Activated CD4-positive, alpha-beta memory T cell treated with anti-CD3 and anti-CD28 coated beads, Interleukin-2, amount 10 ng/mL, durations not matched to agents 7 days and 5 days (primary cell): ENCODE data around the gene CSNK2B. TPM values are rescaled to one million over a fixed set of nuclear protein-coding genes. Genes with fewer than 3 reads are reported as not detected.

Experiments used
- CTCF ChIA-PET: fragments of 350-600 bp; sonication (Branson Sonifier 250); formaldehyde crosslinking; loops from one replicate; lab custom pipeline; 2021; ENCODE audit warnings: antibody characterized with exemption, inconsistent platforms; lab: Charles Lee
- POLR2A ChIA-PET: fragments of 350-600 bp; sonication (Branson Sonifier 250); formaldehyde crosslinking; loops from one replicate; lab custom pipeline; 2021; ENCODE audit warnings: antibody characterized with exemption; lab: Charles Lee
- DNase-seq: peaks from one replicate; pipeline ENCODE4 v3.0.0-alpha.2; 2020
- H3K27ac Mint-ChIP-seq: one replicate; pipeline ENCODE4 v1.8.0; 2021; ENCODE audit warnings: mild to moderate bottlenecking, mixed read lengths
- H3K27me3 Mint-ChIP-seq: one replicate; pipeline ENCODE4 v1.8.0; 2021; ENCODE audit warnings: mixed read lengths
- H3K36me3 Mint-ChIP-seq: one replicate; pipeline ENCODE4 v1.8.0; 2021; ENCODE audit warnings: low read depth, mixed read lengths
- H3K4me1 Mint-ChIP-seq: one replicate; pipeline ENCODE4 v1.8.0; 2021; ENCODE audit warnings: mixed read lengths
- H3K4me3 Mint-ChIP-seq: one replicate; pipeline ENCODE4 v1.8.0; 2021; ENCODE audit warnings: mild to moderate bottlenecking, mixed read lengths
- H3K9me3 Mint-ChIP-seq: one replicate; pipeline ENCODE4 v1.8.0; 2021; ENCODE audit warnings: mixed read lengths
- total RNA-seq, 2 experiments: library from RNA; stranded (reverse); gene quantifications; one replicate each; pipeline ENCODE4 v1.2.3, GENCODE V29; 2021

CSNK2B gene
- total RNA-seq: 100 to 1,000 TPM; 199 to 212 TPM

GRCh38 chr6:31665501-31666336, at the start of gene CSNK2B:
Gene CSNK2B, plus strand, starts transcription at chr6:31666080. Its CDS starts 752 bp downstream, at chr6:31666832.
- POLR2A ChIA-PET: interaction anchor here (1.0 to 8.1 kb wide), 29 partner anchors 12 to 1306 kb away, joined by 3 to 278 read pairs (median 7); partner anchors contain the start of genes ABHD16A, APOM, BAG6 and CLIC1
- Mint-ChIP-seq H3K4me1 (peaks cover 74% of the 10 kb centered on the region), H3K9me3 (no peaks in the 10 kb centered on the region), H3K27me3 (no peaks in the 10 kb centered on the region), H3K4me3 (peak within 1 kb of the TSS; percentile 86), H3K27ac (peak within 1 kb of the TSS; percentile 89), H3K36me3 (peaks cover 92% of the 10 kb centered on the region)
- peak; percentile 99 for DNase-seq
- CTCF ChIA-PET: interaction anchor here (0.6 to 2.6 kb wide), 7 partner anchors 13 to 352 kb away, joined by 3 to 19 read pairs (median 6); partner anchors contain the start of genes BAG6, HSPA1B and NEU1

- no peaks in the 10 kb centered on the region for H3K9me3 Mint-ChIP-seq
- no peak for DNase-seq
- no peaks in the 10 kb centered on the region for H3K27me3 Mint-ChIP-seq
- H3K4me1 Mint-ChIP-seq: peaks cover 40% of the 10 kb centered on the region
- no peak overlapping the region for H3K4me3 Mint-ChIP-seq
- peaks cover 12% of the 10 kb centered on the region for H3K36me3 Mint-ChIP-seq
- ChIA-PET POLR2A (interaction anchor here (0.9 to 1.3 kb wide), 2 partner anchors 42 to 66 kb away, joined by 3 to 4 read pairs; partner anchors contain the start of gene TNF), CTCF (interaction anchor here (3.1 kb wide), 1 partner anchor 19 kb away, joined by 15 read pairs; no protein-coding TSS in a partner anchor)
- no peak overlapping the region for H3K27ac Mint-ChIP-seq
These were observed 48.9 kb upstream of the CSNK2B start for GRCh38 chr6:31617010-31617409.

- peak overlapping the region; percentile 81 for H3K4me3 Mint-ChIP-seq
- CTCF ChIA-PET: interaction anchor here (0.7 to 1.4 kb wide), 3 partner anchors 22 to 150 kb away, joined by 3 to 4 read pairs (median 4); partner anchors contain the start of gene ATP6V1G2
- POLR2A ChIA-PET: interaction anchor here (0.6 to 4.1 kb wide), 21 partner anchors 11 to 576 kb away, joined by 3 to 60 read pairs (median 6); partner anchors contain the start of genes BAG6, C6orf47, DDX39B and GPANK1
- peaks cover 40% of the 10 kb centered on the region for H3K36me3 Mint-ChIP-seq
- peak; percentile 98 for DNase-seq
- peak overlapping the region; percentile 95 for H3K27ac Mint-ChIP-seq
- H3K9me3 Mint-ChIP-seq: no peaks in the 10 kb centered on the region
- no peaks in the 10 kb centered on the region for H3K27me3 Mint-ChIP-seq
- peaks cover 50% of the 10 kb centered on the region for H3K4me1 Mint-ChIP-seq
These were observed 45.9 kb upstream of the CSNK2B start for GRCh38 chr6:31619805-31620585.

- DNase-seq: no peak
- Mint-ChIP-seq H3K9me3 (no peaks in the 10 kb centered on the region), H3K27me3 (no peaks in the 10 kb centered on the region), H3K27ac (peak within 1 kb of the TSS; percentile 95), H3K36me3 (peaks cover 47% of the 10 kb centered on the region), H3K4me1 (peaks cover 43% of the 10 kb centered on the region), H3K4me3 (peak within 1 kb of the TSS; percentile 81)
- ChIA-PET CTCF (interaction anchor here (0.7 to 3.7 kb wide), 6 partner anchors 22 to 150 kb away, joined by 3 to 9 read pairs (median 4); partner anchors contain the start of genes ATP6V1G2 and MSH5), POLR2A (interaction anchor here (0.9 to 4.1 kb wide), 28 partner anchors 10 to 575 kb away, joined by 3 to 60 read pairs (median 4); partner anchors contain the start of genes APOM, BAG6, C6orf47 and DDX39B)
These were observed 45.1 kb upstream of the CSNK2B start, which contains the start of gene PRRC2A for GRCh38 chr6:31620586-31621319. Gene PRRC2A, plus strand, starts transcription at chr6:31620715. Its CDS starts 2,075 bp downstream, at chr6:31622790.

GRCh38 chr6:31621320-31621939, 44.5 kb upstream of the CSNK2B start:
- Mint-ChIP-seq H3K27me3 (no peaks in the 10 kb centered on the region), H3K36me3 (peaks cover 54% of the 10 kb centered on the region), H3K9me3 (no peaks in the 10 kb centered on the region)

GRCh38 chr6:31621991-31622390, 43.9 kb upstream of the CSNK2B start:
- peaks cover 34% of the 10 kb centered on the region for H3K4me1 Mint-ChIP-seq
- peak overlapping the region; percentile 81 for H3K4me3 Mint-ChIP-seq
- peak overlapping the region; percentile 89 for H3K27ac Mint-ChIP-seq
- H3K27me3 Mint-ChIP-seq: no peaks in the 10 kb centered on the region
- H3K36me3 Mint-ChIP-seq: peaks cover 58% of the 10 kb centered on the region
- no peaks in the 10 kb centered on the region for H3K9me3 Mint-ChIP-seq
- CTCF ChIA-PET: interaction anchor here (1.0 to 3.7 kb wide), 6 partner anchors 24 to 209 kb away, joined by 3 to 10 read pairs (median 6); partner anchors contain the start of gene MSH5
- POLR2A ChIA-PET: interaction anchor here (0.8 to 4.1 kb wide), 21 partner anchors 11 to 206 kb away, joined by 3 to 60 read pairs (median 4); partner anchors contain the start of genes APOM, BAG6, C6orf47 and GPANK1
- DNase-seq: no peak

More at GRCh38 chr6:31621320-31621939, 44.5 kb upstream of the CSNK2B start:
- POLR2A ChIA-PET: interaction anchor here (0.9 to 4.1 kb wide), 27 partner anchors 9 to 574 kb away, joined by 3 to 60 read pairs (median 4); partner anchors contain the start of genes APOM, BAG6, C6orf47 and GPANK1
- Mint-ChIP-seq H3K27ac (peak overlapping the region; percentile 89), H3K4me1 (peaks cover 38% of the 10 kb centered on the region), H3K4me3 (peak overlapping the region; percentile 81)
- CTCF ChIA-PET: interaction anchor here (1.2 to 3.7 kb wide), 5 partner anchors 24 to 149 kb away, joined by 3 to 10 read pairs (median 7); partner anchors contain the start of gene MSH5
- DNase-seq: no peak

- DNase-seq: no peak
- Mint-ChIP-seq H3K4me3 (peak overlapping the region; percentile 81), H3K4me1 (peaks cover 33% of the 10 kb centered on the region), H3K27ac (peak overlapping the region; percentile 89), H3K36me3 (peaks cover 65% of the 10 kb centered on the region), H3K27me3 (no peaks in the 10 kb centered on the region), H3K9me3 (no peaks in the 10 kb centered on the region)
- ChIA-PET POLR2A (interaction anchor here (0.8 to 4.1 kb wide), 17 partner anchors 12 to 213 kb away, joined by 3 to 60 read pairs (median 4); partner anchors contain the start of genes BAG6, C6orf47, DDX39B and GPANK1), CTCF (interaction anchor here (1.0 to 3.7 kb wide), 4 partner anchors 25 to 208 kb away, joined by 3 to 10 read pairs (median 6); partner anchors contain the start of gene MSH5)
These were observed 43.2 kb upstream of the CSNK2B start for GRCh38 chr6:31622684-31623091.

GRCh38 chr6:31624070-31624469, 41.8 kb upstream of the CSNK2B start:
- Mint-ChIP-seq H3K27me3 (no peaks in the 10 kb centered on the region), H3K4me3 (no peak overlapping the region), H3K27ac (no peak overlapping the region), H3K9me3 (no peaks in the 10 kb centered on the region), H3K36me3 (peaks cover 77% of the 10 kb centered on the region), H3K4me1 (peaks cover 30% of the 10 kb centered on the region)
- CTCF ChIA-PET: interaction anchor here (3.7 kb wide), 1 partner anchor 73 kb away, joined by 9 read pairs; no protein-coding TSS in a partner anchor
- DNase-seq: no peak
- POLR2A ChIA-PET: interaction anchor here (1.1 to 1.6 kb wide), 2 partner anchors 28 to 41 kb away, joined by 4 to 7 read pairs; partner anchors contain the start of genes BAG6 and GPANK1

- H3K4me1 Mint-ChIP-seq: peaks cover 18% of the 10 kb centered on the region
- H3K9me3 Mint-ChIP-seq: no peaks in the 10 kb centered on the region
- H3K36me3 Mint-ChIP-seq: peaks cover 94% of the 10 kb centered on the region
- no peak for DNase-seq
- ChIA-PET POLR2A (interaction anchor here (1.0 to 2.3 kb wide), 2 partner anchors 12 to 26 kb away, joined by 3 to 14 read pairs; no protein-coding TSS in a partner anchor), CTCF (no interaction called here)
- no peak overlapping the region for H3K4me3 Mint-ChIP-seq
- H3K27ac Mint-ChIP-seq: no peak overlapping the region
- H3K27me3 Mint-ChIP-seq: no peaks in the 10 kb centered on the region
These were observed 38.9 kb upstream of the CSNK2B start for GRCh38 chr6:31626952-31627351.

GRCh38 chr6:31627690-31628287, 38.1 kb upstream of the CSNK2B start:
- POLR2A ChIA-PET: interaction anchor here (0.8 to 2.3 kb wide), 3 partner anchors 11 to 25 kb away, joined by 3 to 14 read pairs (median 4); no protein-coding TSS in a partner anchor
- H3K27ac Mint-ChIP-seq: no peak overlapping the region

More at GRCh38 chr6:31627690-31628287, 38.1 kb upstream of the CSNK2B start:
- DNase-seq: no peak
- CTCF ChIA-PET: no interaction called here
- Mint-ChIP-seq H3K4me1 (peaks cover 10% of the 10 kb centered on the region), H3K4me3 (no peak overlapping the region), H3K9me3 (no peaks in the 10 kb centered on the region), H3K36me3 (peaks cover 92% of the 10 kb centered on the region), H3K27me3 (no peaks in the 10 kb centered on the region)
